GM18861 (cell line): ENCODE measurements around the gene TMTC4.

Source experiments
- ATAC-seq: cut with Tn5 transposase; IDR thresholded peaks from one replicate; pipeline ENCODE4 v1.9.1; 2021; ENCODE audit not compliant: unreplicated experiment

TMTC4 gene

DNA sequence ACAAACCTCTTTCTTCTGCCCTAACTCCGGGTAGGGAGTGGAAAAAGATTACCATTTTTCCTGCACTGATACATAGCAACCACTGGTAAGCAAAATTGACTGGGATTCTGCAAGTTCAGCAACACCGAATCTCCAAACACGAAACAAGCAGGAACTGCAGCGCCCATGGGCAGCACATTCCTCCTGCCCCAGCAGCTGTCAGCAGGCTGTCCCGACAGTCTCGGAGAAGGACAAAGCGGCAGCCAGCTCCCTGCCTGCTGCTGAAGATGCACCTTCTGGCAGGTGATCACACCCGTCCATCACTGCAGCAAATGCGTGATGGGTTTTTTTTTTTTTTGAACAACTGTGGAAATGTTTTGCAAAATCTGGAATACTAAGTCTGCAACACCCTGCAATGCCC, 6.7 kb downstream of the TMTC4 start:
- ATAC-seq, result no peak

DNA sequence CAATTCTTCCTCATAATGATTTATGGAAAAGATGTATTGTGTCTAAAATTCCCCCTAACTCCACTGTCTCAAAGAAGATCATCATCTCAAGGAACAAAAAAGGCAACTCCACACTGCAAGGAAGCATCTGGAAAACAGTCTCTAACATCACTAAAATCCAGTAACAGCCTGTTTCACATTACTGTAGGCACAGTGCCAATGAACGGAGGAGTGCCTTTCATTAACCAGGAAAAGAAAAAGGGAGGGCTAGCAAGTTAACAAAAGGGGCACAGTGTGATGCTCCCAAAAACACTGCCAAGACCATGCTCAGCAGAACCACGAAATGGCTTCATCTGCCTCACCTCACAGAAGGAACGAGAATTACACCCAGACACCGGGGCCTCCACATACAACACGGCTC, 8.5 kb downstream of the TMTC4 start:
- ATAC-seq, result no peak

DNA sequence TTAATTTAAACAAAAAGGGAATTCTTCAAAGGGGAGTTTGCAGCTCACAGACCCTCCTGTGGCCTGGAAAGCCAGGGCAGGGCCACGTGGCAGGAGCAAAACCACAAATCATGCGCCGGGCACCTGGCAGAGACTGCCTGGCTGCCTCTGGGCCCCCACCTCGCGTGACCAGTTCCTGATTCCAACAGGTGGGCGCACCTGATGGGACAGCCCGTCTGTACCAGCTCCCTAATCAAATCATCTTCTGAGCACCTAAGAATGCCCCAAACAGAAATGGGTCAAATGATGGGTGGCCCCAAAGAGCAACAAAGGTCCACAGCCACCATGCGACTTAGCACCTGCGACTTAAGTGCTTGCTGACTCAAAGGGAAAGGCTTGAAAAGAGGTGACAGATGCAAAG, 9.2 kb downstream of the TMTC4 start:
- no peak for ATAC-seq

DNA sequence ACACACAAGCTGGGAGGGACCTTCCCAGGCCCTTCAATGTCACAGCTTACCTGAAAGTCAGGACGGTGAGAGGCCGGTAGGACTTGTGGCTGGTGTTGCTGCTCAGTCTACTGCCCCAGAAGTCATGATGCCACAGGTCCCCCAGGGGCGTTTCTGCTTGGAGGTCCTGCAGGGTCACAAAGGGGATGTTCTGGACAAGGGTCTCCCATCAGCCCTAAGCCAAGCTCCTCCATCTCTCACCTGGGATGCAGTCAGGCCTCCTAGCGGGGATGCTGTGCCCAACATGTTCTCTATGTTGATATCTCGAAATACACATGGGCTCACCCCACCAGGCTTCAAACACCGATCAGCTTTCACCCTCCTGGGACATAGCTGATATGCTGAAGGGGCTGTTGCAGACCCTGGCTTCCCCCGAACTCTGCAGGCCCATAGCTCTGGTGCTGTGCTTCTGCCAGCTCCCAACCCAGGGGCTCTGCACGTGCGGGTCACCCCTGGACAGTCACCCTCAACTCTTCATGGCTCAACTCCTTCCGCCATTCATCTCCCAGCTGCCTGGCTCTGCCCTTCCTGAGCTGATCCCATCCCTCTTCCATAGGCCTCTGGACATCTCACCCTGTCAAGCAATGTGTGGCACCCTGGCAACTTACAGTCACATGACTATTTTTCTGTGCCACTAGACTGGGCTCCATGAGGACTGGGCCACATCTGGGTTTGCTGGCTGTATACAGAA, 10.3 kb downstream of the TMTC4 start:
- no peak for ATAC-seq

DNA sequence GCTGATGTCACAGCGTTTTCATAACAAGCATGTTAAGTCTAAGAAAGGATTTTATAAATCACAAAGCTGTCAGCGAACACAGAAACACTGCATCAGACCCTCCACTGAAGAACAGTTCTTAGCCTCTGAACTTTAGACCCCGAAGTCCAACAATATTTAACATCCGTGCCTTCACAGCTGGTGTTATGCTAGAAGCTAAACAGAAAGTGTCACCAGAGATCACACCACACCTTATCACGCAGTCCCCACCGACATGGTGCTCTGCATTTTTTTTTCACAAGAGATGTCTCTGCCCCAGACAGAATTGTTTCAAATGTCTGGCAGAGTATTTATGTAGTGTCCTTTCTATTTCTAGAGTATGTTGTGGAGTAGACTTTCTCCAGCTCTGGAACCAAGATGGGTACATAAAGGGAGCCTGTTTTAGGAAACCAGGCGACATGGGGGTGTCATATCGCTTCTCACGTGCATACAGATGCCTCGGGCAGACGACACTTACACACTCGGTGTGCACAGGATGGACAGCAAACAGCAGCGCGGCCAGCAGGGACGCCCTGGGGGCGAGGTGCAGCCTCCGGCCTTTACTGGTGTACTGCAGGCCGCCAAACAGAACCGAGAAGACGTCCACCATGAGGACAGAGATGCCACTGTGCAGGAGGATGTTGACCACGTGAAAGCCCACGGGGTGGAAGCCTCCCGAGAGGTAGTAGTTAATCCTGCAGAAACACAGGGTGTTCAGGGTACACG, 12.0 kb downstream of the TMTC4 start:
- no peak for ATAC-seq

DNA sequence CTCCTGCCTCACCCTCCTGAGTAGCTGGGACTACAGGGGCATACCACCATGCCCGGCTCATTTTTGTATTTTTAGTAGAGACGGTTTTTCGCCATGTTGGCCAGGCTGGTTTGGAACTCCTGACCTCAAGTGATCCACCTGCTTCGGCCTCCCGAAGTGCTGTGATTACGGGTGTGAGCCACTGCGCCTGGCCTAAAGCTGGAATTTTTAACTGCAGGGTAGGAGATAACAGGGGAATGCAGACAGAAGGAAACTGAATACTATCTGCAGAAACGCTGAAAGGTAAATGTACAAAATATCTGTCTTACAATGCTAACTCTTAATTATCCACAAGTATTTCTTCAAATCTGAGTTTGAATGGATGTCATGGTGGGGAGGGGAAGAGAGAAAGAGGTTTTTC, 13.8 kb downstream of the TMTC4 start:
- no peak for ATAC-seq

DNA sequence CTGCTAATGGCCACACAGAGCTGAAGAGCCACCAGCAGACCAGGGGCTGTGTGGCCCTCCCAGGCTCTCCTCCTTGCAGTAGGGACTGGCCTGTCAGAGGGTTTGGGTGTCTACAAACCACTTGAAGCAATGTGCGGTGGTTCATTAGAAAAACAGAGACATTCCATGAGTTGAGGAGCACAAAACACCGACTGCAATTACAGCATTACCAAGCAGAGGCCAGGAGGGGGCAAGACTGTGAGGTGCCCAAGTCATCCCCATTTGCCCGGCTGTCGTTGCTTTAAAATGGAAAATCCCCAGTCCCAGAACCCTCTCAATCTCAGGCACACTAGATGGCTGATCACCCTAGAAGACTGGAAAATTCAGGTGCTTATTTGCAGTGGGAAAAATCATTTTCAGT, 15.0 kb downstream of the TMTC4 start:
- no peak for ATAC-seq

DNA sequence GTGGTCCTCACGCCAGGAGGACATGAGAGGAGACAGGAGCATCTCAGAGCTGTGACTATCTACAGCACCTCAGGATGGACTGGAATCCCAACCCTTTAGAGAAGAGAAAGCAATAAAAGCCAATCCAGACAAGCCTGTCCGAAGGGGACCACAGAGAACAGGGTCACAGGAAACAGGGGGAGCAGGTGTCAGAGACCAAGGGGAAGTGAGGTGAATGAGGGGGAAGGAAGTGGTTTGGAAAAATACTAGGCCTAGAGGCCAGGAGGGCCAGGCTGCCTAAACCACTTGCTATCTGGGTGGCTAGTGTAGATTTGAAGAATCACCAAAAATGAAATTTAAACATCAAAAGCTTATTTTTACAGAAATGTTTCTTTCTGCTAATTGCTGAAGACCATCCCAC, 16.2 kb downstream of the TMTC4 start:
- ATAC-seq, result no peak

DNA sequence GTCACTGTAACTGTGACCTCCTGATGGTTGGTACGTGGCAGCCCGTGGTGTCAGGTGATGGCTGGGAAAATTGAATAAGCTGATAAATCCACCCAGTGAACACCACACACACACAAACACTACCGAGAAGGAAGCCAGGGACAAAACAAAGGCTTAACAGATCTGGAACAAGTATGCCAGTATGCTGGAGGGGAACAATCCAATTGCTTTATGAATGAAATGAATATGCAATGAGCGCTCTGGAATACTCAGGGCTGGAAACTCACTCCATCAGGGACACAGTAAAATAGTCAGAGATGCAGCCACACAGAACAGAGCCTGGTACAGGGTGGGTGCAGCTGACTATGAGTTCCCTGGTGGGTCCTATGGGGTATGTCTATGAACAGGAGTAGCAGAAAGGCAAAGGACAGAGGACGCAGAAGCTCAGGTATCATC, 16.7 kb downstream of the TMTC4 start:
- no peak for ATAC-seq

DNA sequence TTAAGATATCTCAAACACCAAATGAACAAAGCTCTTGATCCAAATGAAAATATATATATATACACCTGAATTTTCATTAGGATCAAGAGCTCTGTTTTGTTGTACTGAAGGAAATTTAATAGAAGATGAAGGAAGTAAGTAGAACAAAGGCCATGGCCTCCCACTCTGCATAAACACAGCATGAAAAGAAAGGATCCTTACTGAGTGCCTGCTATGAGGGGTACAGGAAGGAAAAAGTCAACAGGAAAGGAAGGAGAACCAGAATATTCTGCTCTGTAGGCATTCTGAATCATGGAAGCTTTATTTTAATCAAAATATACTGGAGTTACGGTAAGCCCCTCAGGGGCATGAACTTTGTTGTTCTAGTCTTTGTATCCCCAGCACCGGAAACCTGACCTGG, 22.1 kb downstream of the TMTC4 start:
- ATAC-seq, result no peak

DNA sequence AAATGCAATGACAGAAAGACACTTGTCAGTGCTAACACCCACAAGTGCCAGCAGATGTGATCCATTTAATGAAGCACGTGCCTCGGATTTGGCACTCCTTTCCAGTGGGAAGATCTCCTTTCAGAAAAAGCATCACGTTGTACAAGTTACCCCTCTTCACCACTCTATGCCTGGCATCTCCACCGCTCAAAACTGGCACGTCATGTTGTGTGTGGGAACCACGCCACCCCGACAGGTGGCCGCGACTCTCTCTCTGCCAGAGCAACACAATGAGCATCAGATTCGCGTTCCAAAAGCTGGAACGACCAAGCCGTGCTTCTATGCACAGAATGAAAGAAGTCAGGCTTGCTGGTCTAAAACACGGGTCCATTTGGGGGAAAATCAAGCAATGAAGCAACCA, 24.3 kb downstream of the TMTC4 start:
- ATAC-seq, result no peak

DNA sequence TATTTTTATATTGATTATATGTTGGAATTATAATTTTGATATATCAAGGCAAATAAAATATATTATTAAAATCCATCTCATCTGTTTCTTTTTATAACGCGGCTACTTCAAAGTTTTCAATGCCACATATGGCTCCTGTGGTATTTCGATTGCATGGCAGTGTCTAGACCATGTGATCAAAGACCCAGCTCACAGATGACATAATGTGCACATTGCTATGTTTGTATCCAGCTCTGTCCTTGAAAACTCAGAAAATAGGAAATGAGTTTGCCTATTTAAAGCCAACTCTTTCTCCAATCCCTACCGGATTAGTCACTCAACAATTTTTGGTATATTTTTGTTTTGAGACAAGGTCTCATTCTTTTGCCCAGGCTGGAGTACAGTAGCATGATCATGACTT, 26.2 kb downstream of the TMTC4 start:
- ATAC-seq, result no peak

DNA sequence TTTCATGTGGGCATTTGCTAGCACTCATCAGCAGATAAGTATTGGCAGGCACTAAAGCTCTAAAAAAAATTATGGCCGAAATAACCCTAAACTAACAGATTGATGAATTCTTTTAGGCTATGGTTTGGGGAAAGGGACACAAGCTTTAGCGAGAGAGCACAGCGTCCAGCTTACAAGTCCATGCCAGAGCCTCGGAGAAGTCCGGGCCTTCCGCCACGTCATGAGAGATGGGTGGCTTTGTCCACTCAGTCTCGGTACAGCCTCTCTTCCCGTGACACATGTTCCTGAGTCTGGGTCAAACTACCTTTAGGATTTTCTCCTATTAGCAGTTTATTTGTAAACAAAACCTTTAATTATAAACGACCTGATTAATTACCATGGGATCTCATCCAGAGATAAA, 27.7 kb downstream of the TMTC4 start:
- ATAC-seq, result no peak

DNA sequence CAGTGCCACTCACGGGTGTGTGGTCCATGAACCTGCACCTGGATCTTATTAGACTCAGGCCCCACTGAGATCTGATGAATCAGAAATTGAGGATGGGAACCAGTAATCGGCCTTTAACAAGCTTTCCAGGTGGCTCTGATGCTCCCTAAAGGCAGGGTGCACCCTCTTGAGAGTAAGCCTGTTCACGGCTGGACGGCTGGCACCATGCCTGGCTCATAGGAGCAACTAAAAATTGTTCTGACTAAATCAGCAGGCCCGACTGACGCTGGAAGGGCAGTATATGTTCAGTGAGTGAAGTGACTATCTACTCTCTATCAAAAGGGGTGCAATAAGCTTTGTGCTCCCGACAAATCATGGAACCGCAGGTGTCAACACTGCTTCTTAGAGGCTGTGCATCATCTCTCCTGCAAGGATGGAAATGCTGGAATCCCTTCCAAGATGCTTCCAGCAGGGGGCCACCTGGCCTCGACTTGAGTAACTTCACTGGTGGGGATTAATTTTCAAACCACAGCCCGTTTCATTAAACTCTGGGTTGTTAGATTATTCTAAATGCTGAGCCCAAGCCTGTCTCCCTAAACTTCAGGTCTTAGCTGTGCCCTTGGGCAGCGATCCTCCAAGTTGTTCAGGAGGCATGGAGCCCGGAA, 28.4 kb downstream of the TMTC4 start:
- ATAC-seq, result no peak

DNA sequence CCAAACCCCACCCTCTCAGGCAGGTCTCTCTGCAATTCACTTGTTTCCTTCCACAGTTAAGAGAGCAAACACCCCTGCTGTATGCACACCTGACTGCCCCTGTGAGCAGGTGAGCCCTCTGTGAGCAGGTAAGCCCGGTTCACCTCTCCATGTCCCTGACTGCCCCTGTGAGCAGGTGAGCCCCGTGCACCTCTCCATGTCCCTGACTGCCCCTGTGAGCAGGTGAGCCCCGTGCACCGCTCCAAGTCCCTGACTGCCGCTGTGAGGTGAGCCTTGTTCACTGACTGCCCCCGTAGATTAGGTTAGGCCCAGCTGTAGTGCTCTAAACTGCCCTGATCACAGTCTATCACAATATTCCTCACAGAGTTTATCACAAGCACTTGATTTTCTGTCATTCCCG, 29.2 kb downstream of the TMTC4 start:
- no peak for ATAC-seq

DNA sequence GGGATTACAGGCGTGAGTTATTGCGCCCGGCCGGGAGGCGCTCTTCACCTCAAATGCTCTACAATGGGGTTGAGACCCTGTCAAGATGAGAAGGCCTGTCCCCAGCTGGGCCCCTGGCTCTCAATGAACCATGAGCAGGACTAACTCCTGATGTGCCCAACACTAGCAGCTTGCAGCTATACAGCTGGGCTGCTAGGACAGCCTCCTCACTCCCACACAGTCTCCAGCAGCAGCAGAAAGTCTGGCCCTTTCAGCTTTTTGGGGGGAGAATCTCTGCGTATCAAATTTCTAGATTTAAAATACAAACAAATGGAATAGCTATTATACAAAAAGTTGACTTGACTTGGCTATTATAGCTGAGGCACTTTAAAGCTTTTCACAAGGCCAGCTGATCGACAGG, 30.2 kb downstream of the TMTC4 start:
- ATAC-seq, result no peak

DNA sequence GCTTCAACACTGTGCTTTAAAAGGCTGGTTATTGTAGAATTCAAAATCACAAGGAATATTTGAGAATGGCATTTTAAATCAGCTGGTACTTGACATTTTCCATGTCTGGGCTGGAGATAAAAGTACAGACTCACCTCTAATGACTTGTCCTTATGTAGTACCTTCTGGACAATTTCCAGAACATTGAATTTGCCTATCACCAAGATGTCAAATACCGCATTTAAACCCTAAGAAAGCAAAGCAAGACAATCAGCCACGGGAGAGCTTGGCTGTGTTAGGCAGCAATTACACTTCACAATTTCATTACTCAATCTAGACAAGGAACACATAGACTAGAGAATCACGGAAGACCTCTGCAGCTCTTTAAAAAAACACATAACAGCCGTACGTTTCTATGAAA, 36.8 kb downstream of the TMTC4 start:
- ATAC-seq, result no peak

DNA sequence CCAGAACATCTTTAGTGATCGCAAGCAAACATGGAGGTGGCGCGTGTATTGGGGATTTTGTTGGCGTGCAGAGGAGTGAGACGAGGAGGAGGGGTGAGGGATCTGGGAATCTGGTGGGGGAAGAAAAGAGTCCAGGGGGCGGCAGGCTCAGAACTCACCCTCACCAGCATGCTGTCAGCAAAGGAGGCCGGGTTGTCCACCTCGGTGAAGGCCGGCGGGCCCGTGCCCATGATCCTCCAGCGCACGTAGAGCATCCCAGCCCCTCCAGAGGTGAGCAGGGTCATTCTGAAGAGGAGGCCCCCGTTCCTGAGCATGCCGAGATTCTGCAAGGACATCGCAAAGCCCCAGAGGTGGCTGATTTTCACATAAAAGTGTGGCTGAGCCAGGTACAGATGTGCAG, 37.2 kb downstream of the TMTC4 start:
- no peak for ATAC-seq

DNA sequence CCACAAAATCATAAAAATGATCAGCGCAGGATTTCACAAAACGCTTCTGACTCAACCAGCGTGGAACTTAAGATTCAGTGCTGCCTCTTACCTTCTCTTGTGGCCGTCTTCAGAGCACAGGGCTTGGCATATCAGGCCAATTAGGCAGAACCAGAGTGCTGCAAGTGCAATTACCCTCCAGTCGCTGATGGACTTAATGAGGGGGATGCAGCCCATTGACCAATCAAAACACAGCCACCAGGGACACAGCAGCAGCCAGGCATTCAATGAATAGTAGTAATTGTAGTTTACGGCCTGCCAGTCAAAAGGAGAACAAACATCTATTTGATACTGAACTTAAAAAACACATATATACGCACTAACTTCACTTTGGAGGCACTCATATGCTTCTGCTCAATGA, 38.2 kb downstream of the TMTC4 start:
- ATAC-seq, result no peak

DNA sequence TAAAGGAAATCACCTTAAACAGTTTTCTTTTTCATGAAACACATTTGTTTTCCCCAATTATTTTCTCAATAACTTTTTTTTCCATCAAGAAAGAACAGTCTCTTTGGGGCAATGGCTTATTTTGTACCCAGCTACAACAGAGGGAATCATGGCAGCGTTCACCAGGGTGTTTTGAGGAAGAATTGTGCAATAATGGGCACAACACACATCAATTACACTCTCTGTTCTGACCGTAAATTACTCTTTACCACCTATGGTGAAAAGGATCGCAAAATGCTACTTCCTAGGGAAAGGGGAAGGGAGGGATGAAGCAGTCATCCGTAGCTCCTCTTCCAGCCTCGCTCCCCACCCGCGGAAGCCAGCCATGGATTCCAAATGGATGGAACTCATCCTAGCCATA, 38.6 kb downstream of the TMTC4 start:
- ATAC-seq, result no peak

DNA sequence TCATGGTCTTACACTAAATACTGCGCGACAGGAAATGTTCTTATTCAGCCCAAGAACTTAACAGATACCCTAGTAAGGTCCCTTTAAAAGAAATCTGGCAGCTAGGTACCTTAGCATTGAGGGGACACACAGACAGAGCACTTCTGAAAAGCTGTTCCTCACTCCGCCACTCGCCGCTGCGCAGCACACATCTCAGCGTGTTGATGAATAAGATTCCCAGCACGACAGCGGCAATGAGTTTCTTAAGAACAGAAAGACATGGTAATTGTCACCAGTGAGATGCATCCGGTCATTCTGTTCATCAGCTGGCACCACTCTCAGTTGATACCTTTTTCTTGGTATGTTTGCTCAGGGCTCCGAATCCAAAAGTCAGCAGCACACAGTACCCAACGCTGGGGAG, 39.9 kb downstream of the TMTC4 start:
- ATAC-seq, result no peak

DNA sequence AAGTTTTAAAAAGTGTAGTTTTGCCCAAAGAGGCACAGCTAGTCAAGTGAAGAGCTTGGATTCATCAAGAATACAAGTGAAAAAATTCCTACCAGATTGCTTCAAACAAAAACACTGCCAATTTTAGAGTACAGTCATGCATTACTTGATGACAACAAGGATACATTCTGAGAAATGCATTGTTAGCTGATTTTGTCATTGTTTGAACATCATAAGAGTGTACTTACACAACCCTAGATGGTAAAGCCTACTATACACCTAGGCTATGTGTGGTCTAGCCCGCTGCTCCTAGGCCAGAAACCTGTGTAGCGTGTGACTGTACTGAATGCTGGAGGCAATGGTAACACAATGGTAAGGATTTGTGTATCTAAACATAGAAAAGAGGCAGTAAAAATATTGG, 41.1 kb downstream of the TMTC4 start:
- no peak for ATAC-seq
